K562 (cell line): Measurements from ENCODE around the gene HSD17B8. TPM values are rescaled to one million over a fixed set of nuclear protein-coding genes. Genes with fewer than 3 reads are reported as not detected.

Experiments
- ATAC-seq: fragments of 200-7000 bp; cut with Tn5 transposase; 3 replicates; pipeline ENCODE4 v1.9.1; 2020; ENCODE audit warnings: moderate library complexity
- BruUV-seq: library from RNA; stranded (reverse); fragments of 400-500 nt; replicated peaks from 2 replicates; lab custom pipeline; 2021; lab: Mats Ljungman, UMichigan
- CTCF ChIA-PET: fragments of 300-600 bp; formaldehyde crosslinking; extraction: SDS; loops from one replicate; lab custom pipeline; 2021; ENCODE audit warnings: low intra/inter-chr PET ratio; lab: Yijun Ruan, JAX
- POLR2A ChIA-PET: fragments of 300-600, 350-650 bp; sonication (Branson Sonifier 250); formaldehyde crosslinking; extraction: SDS; loops from one replicate; lab custom pipeline; 2021; ENCODE audit warnings: antibody characterized with exemption, inconsistent platforms; lab: Yijun Ruan, JAX
- DNase-seq, 4 experiments: peaks; one replicate each; pipeline versions ENCODE4 v3.0.0 to v3.0.0-alpha.2; 2011 to 2018; ENCODE audit warnings: low spot score in 3 of 4, mixed read lengths in 3 of 4; ENCODE audit errors: extremely low read depth in 1 of 4
- FAIRE-seq: peaks from 2 replicates; lab custom pipeline; 2011; peaks lifted over from hg19 to GRCh38; lab: Jason Lieb, UNC
- H2AFZ ChIP-seq: 2 replicates; pipeline ENCODE4 v1.6.0; 2011; ENCODE audit warnings: low read depth, low read length, control low read depth, inconsistent platforms
- H3K27ac ChIP-seq: fragments of 200-600 bp; 3 replicates; pipeline ENCODE4 v1.8.0; 2011; ENCODE audit warnings: low read depth, mild to moderate bottlenecking, control low read depth, inconsistent platforms, low read length, moderate library complexity, mixed read lengths; ENCODE audit errors: extremely low read depth
- H3K27me3 ChIP-seq, 2 experiments: fragments of 300-600 bp in 1 of 2; 2 replicates in 1 of 2; 3 replicates in 1 of 2; pipeline versions ENCODE4 v1.6.0 to v1.8.0; 2011; ENCODE audit warnings: inconsistent platforms in 2 of 2, low read length in 2 of 2, mild to moderate bottlenecking in 1 of 2, mixed read lengths in 1 of 2, moderate library complexity in 1 of 2; ENCODE audit not compliant: control insufficient read depth in 2 of 2, insufficient read depth in 2 of 2
- H3K36me3 ChIP-seq: fragments of 300-600 bp; 3 replicates; pipeline ENCODE4 v1.8.0; 2011; ENCODE audit warnings: mild to moderate bottlenecking, low read length, inconsistent platforms; ENCODE audit not compliant: control insufficient read depth, insufficient read depth
- H3K4me1 ChIP-seq, 2 experiments: fragments of 200-600 bp in 1 of 2; replicated peaks in 1 of 2; 2 replicates in 1 of 2; 3 replicates in 1 of 2; pipeline versions ENCODE4 v1.5.1 to v1.8.0; 2011; ENCODE audit warnings: inconsistent platforms in 2 of 2, low read length in 2 of 2, mild to moderate bottlenecking in 1 of 2, mixed read lengths in 1 of 2, moderate library complexity in 1 of 2; ENCODE audit not compliant: control insufficient read depth in 2 of 2, insufficient read depth in 2 of 2
- H3K4me2 ChIP-seq: 2 replicates; pipeline ENCODE4 v1.6.1; 2011; ENCODE audit warnings: low read length, control low read depth, inconsistent platforms, mixed read lengths; ENCODE audit not compliant: insufficient read depth
- H3K4me3 ChIP-seq: fragments of 200-600 bp; sonication (generic), shearing (Covaris generic); 2 replicates; pipeline ENCODE4 v1.5.1; 2016; ENCODE audit warnings: control low read depth, inconsistent platforms
- H3K79me2 ChIP-seq: fragments of 200-600 bp; 3 replicates; pipeline ENCODE4 v1.8.0; 2011; ENCODE audit warnings: low read length, inconsistent platforms; ENCODE audit not compliant: control insufficient read depth, insufficient read depth
- H3K9ac ChIP-seq, 2 experiments: 2 replicates each; pipeline versions ENCODE4 v1.6.0 to v1.6.1; 2011; ENCODE audit warnings: low read depth in 2 of 2, low read length in 2 of 2, control low read depth in 1 of 2, inconsistent platforms in 1 of 2, mild to moderate bottlenecking in 1 of 2, mixed read lengths in 1 of 2; ENCODE audit not compliant: insufficient read depth in 1 of 2
- H3K9me1 ChIP-seq: one replicate; pipeline ENCODE4 v1.6.0; 2011; ENCODE audit warnings: inconsistent platforms, mild to moderate bottlenecking, low read length, moderate library complexity; ENCODE audit not compliant: control insufficient read depth, insufficient read depth
- H3K9me3 ChIP-seq: replicated peaks from 2 replicates; pipeline ENCODE4 v1.5.1; 2011; ENCODE audit warnings: low read depth, low read length, inconsistent platforms; ENCODE audit not compliant: control insufficient read depth, insufficient read depth
- H4K20me1 ChIP-seq: replicated peaks from 2 replicates; pipeline ENCODE4 v1.6.1; 2011; ENCODE audit warnings: low read length, inconsistent platforms, mixed read lengths; ENCODE audit not compliant: control insufficient read depth, insufficient read depth
- ILK ChIP-seq: fragments of 450-650 bp; IDR thresholded peaks from 2 replicates; pipeline ENCODE4 v1.6.1; 2016; ENCODE audit warnings: missing genetic modification characterization, low read depth, mild to moderate bottlenecking, missing compliant biosample characterization, moderate library complexity, borderline replicate concordance
- MAFF ChIP-seq: IDR thresholded peaks from 2 replicates; pipeline ENCODE4 v1.6.1; 2012; ENCODE audit warnings: low read length, improper control_type of control experiment
- MEF2A ChIP-seq: IDR thresholded peaks from 2 replicates; pipeline ENCODE4 v1.6.1; 2011; ENCODE audit warnings: low read depth, mild to moderate bottlenecking, low read length, moderate library complexity; ENCODE audit not compliant: control insufficient read depth
- PHTF2 ChIP-seq: fragments of 250-450 bp; sonication (Bioruptor Pico); IDR thresholded peaks from 2 replicates; pipeline ENCODE4 v1.5.0; 2021; ENCODE audit warnings: mild to moderate bottlenecking
- ZKSCAN3 ChIP-seq: fragments of 250-450 bp; sonication (Bioruptor Pico); IDR thresholded peaks from 2 replicates; pipeline ENCODE4 v1.4.0; 2020
- ZNF134 ChIP-seq: fragments of 250-450 bp; sonication (Bioruptor Pico); conservative IDR thresholded peaks from 2 replicates; pipeline ENCODE4 v1.4.0; 2020
- WGBS: fragments of 100-300 bp; shearing (Covaris generic); methylation state at CpG from one replicate; pipeline ENCODE4 v1.1.6; 2016; ENCODE audit warnings: low coverage, mixed read lengths; ENCODE audit not compliant: insufficient coverage; ENCODE audit errors: missing lambda C conversion rate; 5-methylcytosine and 5-hydroxymethylcytosine counted together
- in situ Hi-C: fragments of 300-500 bp; cut with MboI; formaldehyde crosslinking; loops from 4 replicates; pipeline ENCODE4 v1.15.0; 2018; ENCODE audit warnings: inconsistent platforms, mixed read lengths
- intact Hi-C: fragments of 100-400 bp; cut with micrococcal nuclease; formaldehyde crosslinking; loops from 2 replicates; pipeline ENCODE4 v1.14.2; 2022
- polyA plus RNA-seq, 8 experiments: library from polyadenylated mRNA; depleted of rRNA in 4 of 8; stranded (reverse) in 5 of 8; unstranded in 3 of 8; fragments of >200 nt; fragmentation: Nextera tagmentation in 2 of 8; fragmentation: Illumina TruSeq in 1 of 8; extraction: Ambion mirVana in 2 of 8; extraction: Trizol in 1 of 8; gene quantifications; 2 replicates each; pipeline versions ENCODE4 v1.2.1 to v1.2.3, GENCODE V29; 2011 to 2014; ENCODE audit warnings: inconsistent platforms in 1 of 8, missing spikeins in 1 of 8
- total RNA-seq, 7 experiments: library from RNA; depleted of rRNA in 6 of 7; stranded (reverse); fragments of >200 nt in 6 of 7; fragmentation: Illumina TruSeq in 2 of 7; extraction: Trizol in 2 of 7; gene quantifications; 2 replicates each; pipeline versions ENCODE4 v1.2.1 to v1.2.3, GENCODE V29; 2011 to 2021; ENCODE audit warnings: low replicate concordance in 1 of 7
- TF ChIP-seq, protein P1 (sequence below): sonication (generic); formaldehyde crosslinking; IDR thresholded peaks from 2 replicates; pipeline ENCODE4 v1.8.0; 2022; ENCODE audit warnings: missing genetic modification reagents, mild to moderate bottlenecking, borderline replicate concordance
- TF ChIP-seq, protein P2 (sequence below): fragments of 150-350 bp; conservative IDR thresholded peaks from 2 replicates; pipeline ENCODE4 v1.6.1; 2014; ENCODE audit warnings: low read length
- TF ChIP-seq, protein P3 (sequence below): sonication (generic); formaldehyde crosslinking; IDR thresholded peaks from 2 replicates; pipeline ENCODE4 v1.8.0; 2023; ENCODE audit warnings: mild to moderate bottlenecking, missing genetic modification reagents
- TF ChIP-seq, protein P4 (sequence below): fragments of 450-650 bp; IDR thresholded peaks from 2 replicates; pipeline ENCODE4 v1.6.1; 2016; ENCODE audit warnings: missing biosample characterization, missing genetic modification characterization
- TF ChIP-seq, protein P5 (sequence below), 2 experiments: IDR thresholded peaks in 1 of 2; conservative IDR thresholded peaks in 1 of 2; 2 replicates each; pipeline ENCODE4 v1.6.1; 2016; ENCODE audit warnings: low read depth in 2 of 2, mild to moderate bottlenecking in 1 of 2, missing compliant biosample characterization in 1 of 2, missing genetic modification characterization in 1 of 2, moderate library complexity in 1 of 2

The HSD17B8 gene
- total and polyA plus RNA-seq, 9 of the 15 experiments (the other 6 are each of a cell fraction or from before 2014, with no cell fraction given) = 3.7 to 35.2 (median 14.2) TPM

DNA sequence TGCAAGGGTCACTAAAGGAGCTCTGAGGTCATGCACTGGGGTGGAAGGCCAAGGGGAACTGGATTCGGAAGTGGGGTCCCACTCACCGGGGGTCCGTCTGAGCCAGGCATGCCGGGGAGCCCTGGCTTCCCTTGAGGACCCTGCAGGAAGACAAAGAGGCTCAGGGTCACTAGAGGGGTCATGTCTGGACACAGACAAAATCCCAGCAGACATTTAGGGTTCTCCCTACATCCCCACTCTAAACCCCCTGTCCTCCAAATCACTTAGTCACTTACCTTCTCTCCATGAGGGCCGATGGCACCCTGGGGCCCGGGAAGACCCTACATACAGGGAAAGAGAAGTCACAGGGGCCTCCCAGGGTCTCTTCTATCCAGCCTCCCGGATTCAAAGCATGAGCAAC lies 27.5 kb upstream of the HSD17B8 start:
- no TSS peak for BruUV-seq
- peaks cover 3 to 18% of the 10 kb centered on the region in 2 experiments; a peak in 4 of 5 replicates for H3K27me3 ChIP-seq
- H3K9ac ChIP-seq = no peak overlapping the region
- no peaks in the 10 kb centered on the region; the same call in 1 of the 2 replicates for H4K20me1 ChIP-seq
- H2AFZ ChIP-seq = no peak overlapping the region
- in situ Hi-C loops = no loop called here
- FAIRE-seq (no peak), ATAC-seq (no peak), DNase-seq (no peak)
- no peaks in the 10 kb centered on the region for H3K9me1 ChIP-seq
- no peak overlapping the region for H3K27ac ChIP-seq
- no peaks in the 10 kb centered on the region for H3K4me1 ChIP-seq
- POLR2A ChIA-PET = no interaction called here
- no peak overlapping the region for H3K4me2 ChIP-seq
- WGBS = 10% methylated on average over 7 of the region's 7 CpGs
- H3K79me2 ChIP-seq = no peaks in the 10 kb centered on the region
- H3K36me3 ChIP-seq = no peaks in the 10 kb centered on the region
- no peaks in the 10 kb centered on the region for H3K9me3 ChIP-seq
- H3K4me3 ChIP-seq = no peak overlapping the region
- intact Hi-C loops = no loop called here
- CTCF ChIA-PET = no interaction called here
- TF ChIP-seq ZNF134 (CRISPR knock-in tag) = no peak
- TF ChIP-seq, protein P1, sequence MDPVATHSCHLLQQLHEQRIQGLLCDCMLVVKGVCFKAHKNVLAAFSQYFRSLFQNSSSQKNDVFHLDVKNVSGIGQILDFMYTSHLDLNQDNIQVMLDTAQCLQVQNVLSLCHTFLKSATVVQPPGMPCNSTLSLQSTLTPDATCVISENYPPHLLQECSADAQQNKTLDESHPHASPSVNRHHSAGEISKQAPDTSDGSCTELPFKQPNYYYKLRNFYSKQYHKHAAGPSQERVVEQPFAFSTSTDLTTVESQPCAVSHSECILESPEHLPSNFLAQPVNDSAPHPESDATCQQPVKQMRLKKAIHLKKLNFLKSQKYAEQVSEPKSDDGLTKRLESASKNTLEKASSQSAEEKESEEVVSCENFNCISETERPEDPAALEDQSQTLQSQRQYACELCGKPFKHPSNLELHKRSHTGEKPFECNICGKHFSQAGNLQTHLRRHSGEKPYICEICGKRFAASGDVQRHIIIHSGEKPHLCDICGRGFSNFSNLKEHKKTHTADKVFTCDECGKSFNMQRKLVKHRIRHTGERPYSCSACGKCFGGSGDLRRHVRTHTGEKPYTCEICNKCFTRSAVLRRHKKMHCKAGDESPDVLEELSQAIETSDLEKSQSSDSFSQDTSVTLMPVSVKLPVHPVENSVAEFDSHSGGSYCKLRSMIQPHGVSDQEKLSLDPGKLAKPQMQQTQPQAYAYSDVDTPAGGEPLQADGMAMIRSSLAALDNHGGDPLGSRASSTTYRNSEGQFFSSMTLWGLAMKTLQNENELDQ (CRISPR knock-in tag) = no peak
- no peak for TF ChIP-seq ILK
- TF ChIP-seq, protein P2, sequence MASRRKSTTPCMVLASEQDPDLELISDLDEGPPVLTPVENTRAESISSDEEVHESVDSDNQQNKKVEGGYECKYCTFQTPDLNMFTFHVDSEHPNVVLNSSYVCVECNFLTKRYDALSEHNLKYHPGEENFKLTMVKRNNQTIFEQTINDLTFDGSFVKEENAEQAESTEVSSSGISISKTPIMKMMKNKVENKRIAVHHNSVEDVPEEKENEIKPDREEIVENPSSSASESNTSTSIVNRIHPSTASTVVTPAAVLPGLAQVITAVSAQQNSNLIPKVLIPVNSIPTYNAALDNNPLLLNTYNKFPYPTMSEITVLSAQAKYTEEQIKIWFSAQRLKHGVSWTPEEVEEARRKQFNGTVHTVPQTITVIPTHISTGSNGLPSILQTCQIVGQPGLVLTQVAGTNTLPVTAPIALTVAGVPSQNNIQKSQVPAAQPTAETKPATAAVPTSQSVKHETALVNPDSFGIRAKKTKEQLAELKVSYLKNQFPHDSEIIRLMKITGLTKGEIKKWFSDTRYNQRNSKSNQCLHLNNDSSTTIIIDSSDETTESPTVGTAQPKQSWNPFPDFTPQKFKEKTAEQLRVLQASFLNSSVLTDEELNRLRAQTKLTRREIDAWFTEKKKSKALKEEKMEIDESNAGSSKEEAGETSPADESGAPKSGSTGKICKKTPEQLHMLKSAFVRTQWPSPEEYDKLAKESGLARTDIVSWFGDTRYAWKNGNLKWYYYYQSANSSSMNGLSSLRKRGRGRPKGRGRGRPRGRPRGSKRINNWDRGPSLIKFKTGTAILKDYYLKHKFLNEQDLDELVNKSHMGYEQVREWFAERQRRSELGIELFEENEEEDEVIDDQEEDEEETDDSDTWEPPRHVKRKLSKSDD = no peak
- TF ChIP-seq PHTF2 (CRISPR knock-in tag) = no peak
- TF ChIP-seq, protein P3, sequence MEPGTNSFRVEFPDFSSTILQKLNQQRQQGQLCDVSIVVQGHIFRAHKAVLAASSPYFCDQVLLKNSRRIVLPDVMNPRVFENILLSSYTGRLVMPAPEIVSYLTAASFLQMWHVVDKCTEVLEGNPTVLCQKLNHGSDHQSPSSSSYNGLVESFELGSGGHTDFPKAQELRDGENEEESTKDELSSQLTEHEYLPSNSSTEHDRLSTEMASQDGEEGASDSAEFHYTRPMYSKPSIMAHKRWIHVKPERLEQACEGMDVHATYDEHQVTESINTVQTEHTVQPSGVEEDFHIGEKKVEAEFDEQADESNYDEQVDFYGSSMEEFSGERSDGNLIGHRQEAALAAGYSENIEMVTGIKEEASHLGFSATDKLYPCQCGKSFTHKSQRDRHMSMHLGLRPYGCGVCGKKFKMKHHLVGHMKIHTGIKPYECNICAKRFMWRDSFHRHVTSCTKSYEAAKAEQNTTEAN (CRISPR knock-in tag) = no peak
- no peak for TF ChIP-seq MAFF
- no peak for TF ChIP-seq ZKSCAN3
- TF ChIP-seq, protein P4, sequence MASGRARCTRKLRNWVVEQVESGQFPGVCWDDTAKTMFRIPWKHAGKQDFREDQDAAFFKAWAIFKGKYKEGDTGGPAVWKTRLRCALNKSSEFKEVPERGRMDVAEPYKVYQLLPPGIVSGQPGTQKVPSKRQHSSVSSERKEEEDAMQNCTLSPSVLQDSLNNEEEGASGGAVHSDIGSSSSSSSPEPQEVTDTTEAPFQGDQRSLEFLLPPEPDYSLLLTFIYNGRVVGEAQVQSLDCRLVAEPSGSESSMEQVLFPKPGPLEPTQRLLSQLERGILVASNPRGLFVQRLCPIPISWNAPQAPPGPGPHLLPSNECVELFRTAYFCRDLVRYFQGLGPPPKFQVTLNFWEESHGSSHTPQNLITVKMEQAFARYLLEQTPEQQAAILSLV (tag) = no peak
- TF ChIP-seq, protein P5, sequence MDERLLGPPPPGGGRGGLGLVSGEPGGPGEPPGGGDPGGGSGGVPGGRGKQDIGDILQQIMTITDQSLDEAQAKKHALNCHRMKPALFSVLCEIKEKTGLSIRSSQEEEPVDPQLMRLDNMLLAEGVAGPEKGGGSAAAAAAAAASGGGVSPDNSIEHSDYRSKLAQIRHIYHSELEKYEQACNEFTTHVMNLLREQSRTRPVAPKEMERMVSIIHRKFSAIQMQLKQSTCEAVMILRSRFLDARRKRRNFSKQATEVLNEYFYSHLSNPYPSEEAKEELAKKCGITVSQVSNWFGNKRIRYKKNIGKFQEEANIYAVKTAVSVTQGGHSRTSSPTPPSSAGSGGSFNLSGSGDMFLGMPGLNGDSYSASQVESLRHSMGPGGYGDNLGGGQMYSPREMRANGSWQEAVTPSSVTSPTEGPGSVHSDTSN (CRISPR knock-in tag; IDR thresholded peaks at IDR 0.05; ENCODE audit: low read depth) = no peak
- TF ChIP-seq, protein P5 (tag; conservative IDR thresholded peaks at IDR 0.05; ENCODE audit: low read depth) = no peak
- no peak for TF ChIP-seq MEF2A
